Skeletal muscle satellite cell (primary cell): ENCODE results near the gene SOAT2.
"Not testable (repeated sequence)": the region's sequence is repeated elsewhere in the genome, so short reads cannot be mapped to it uniquely, and the experiment has no call there.

ENCODE experiments used
- H3K27me3 ChIP-seq: 2 replicates; pipeline ENCODE4 v1.7.0; 2013; ENCODE audit warnings: low read length; ENCODE audit not compliant: control insufficient read depth, insufficient read depth
- H3K36me3 ChIP-seq: 2 replicates; pipeline ENCODE4 v1.7.0; 2013; ENCODE audit warnings: mild to moderate bottlenecking, control low read depth, low read length; ENCODE audit not compliant: insufficient read depth
- H3K4me1 ChIP-seq: 2 replicates; pipeline ENCODE4 v1.7.0; 2013; ENCODE audit warnings: low read length; ENCODE audit not compliant: control insufficient read depth, insufficient read depth
- H3K4me2 ChIP-seq: 2 replicates; pipeline ENCODE4 v1.7.0; 2013; ENCODE audit warnings: mild to moderate bottlenecking, low read length
- H3K4me3 ChIP-seq: 2 replicates; pipeline ENCODE4 v1.7.0; 2013; ENCODE audit warnings: low read length
- H3K9ac ChIP-seq: 2 replicates; pipeline ENCODE4 v1.7.0; 2013; ENCODE audit warnings: mild to moderate bottlenecking, low read depth, low read length, moderate library complexity
- H3K9me3 ChIP-seq: replicated peaks from 2 replicates; pipeline ENCODE4 v1.7.0; 2013; ENCODE audit warnings: mild to moderate bottlenecking, control low read depth, low read length

SOAT2 gene

DNA sequence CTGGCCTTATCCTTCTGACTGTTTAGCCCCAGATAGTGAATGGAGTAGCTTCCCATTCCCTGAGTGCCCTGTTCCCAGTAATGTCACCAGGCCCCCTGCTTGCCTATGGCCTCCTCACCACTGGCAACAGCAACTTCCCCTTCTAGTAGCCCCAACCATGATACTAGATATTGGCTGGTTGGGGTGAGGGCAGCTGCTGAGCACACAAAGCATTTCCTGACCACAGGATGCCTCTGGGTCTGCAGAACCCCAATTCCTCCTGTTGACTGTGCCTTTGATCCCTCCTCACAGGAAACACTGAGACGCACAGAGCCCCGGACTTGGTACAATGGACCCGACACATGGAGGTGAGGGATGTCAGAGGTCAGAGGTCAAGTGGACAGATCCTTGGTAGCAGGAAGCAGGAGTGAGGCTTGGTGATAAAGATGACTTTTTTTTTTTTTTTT, 597 bp downstream of the SOAT2 start:
- Histone ChIP-seq H3K9me3 (no peaks in the 10 kb centered on the region), H3K9ac (no peak overlapping the region), H3K36me3 (peaks cover 17% of the 10 kb centered on the region), H3K4me3 (no peak overlapping the region), H3K27me3 (no peaks in the 10 kb centered on the region), H3K4me1 (peaks cover 9% of the 10 kb centered on the region), H3K4me2 (no peak overlapping the region)

DNA sequence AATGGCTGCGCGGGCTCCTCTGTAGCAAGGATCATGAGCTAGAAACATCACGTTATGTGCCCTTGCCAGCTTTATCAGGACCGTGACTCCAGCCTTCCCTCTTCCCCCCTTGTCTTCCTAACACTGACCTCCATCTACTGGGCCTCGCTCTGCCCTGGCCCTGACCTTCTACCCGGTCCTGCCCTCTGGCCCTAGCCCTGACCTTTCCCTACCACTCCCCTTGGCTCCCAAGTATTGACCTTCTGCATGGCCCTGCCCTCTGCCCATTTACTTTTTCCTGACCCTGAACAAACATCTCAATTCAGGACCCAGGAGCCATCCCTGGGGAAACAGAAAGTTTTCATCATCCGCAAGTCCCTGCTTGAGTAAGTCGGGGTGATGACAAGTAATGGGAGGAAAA, 2.0 kb downstream of the SOAT2 start:
- Histone ChIP-seq H3K4me3 (no peak overlapping the region), H3K4me1 (peaks cover 5% of the 10 kb centered on the region), H3K9ac (no peak overlapping the region), H3K9me3 (no peaks in the 10 kb centered on the region), H3K4me2 (no peak overlapping the region), H3K36me3 (peaks cover 17% of the 10 kb centered on the region), H3K27me3 (no peaks in the 10 kb centered on the region)

DNA sequence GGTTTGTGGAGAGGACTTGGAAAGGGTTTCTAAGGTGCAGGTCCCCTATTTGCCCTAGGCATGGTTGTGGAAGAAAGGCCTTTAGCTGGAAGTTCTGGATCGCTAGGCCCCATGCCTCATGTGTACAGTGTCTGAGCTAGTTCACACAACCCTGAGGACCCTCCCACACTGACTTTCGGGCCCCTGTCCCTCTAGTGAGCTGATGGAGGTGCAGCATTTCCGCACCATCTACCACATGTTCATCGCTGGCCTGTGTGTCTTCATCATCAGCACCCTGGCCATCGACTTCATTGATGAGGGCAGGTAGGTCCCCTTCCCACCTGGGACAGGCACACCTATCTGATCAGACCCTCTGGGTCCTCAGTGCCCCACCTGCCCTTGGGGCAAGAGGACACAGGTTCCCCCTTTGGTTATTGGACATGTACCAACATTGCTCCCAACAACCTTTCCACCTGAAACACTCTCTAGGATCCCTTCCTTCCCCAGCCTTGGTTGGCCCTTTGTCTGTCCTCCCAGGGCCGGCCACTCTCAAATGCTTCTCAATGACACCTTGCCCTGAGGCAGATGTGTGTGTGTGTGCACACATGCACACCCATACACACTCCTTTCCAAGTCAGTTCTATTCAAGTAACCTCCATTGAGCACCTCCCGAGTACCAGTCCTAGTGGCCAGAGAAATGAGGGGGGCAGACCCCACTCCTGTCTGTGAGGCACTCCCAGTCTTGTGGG, 2.6 kb downstream of the SOAT2 start:
- Histone ChIP-seq H3K4me3 (no peak overlapping the region), H3K36me3 (peaks cover 12% of the 10 kb centered on the region), H3K9ac (no peak overlapping the region), H3K4me2 (no peak overlapping the region), H3K9me3 (no peaks in the 10 kb centered on the region), H3K27me3 (no peaks in the 10 kb centered on the region), H3K4me1 (no peaks in the 10 kb centered on the region)

DNA sequence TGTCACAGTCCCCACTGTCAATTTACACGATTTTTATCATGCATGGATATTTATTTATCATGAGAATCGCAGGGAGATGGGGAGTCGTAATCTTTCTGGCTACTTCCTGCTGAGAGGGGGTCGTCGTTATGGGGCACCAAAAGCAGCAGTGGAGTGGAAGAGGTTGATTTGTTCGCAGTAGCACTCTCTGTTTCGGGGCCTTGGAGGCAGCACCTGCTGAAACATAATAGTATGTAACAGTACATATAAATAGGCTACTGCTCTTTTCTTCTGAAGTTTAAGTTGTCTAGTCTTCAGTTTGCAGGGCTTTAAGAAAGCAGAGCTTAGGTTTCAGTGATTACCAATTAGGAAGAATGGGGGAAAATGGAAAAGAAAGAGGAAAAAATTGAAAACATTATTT, 3.8 kb downstream of the SOAT2 start:
- Histone ChIP-seq H3K4me1 (no peaks in the 10 kb centered on the region), H3K9me3 (no peaks in the 10 kb centered on the region), H3K4me3 (no peak overlapping the region), H3K27me3 (no peaks in the 10 kb centered on the region), H3K36me3 (peaks cover 3% of the 10 kb centered on the region), H3K4me2 (no peak overlapping the region), H3K9ac (no peak overlapping the region)

DNA sequence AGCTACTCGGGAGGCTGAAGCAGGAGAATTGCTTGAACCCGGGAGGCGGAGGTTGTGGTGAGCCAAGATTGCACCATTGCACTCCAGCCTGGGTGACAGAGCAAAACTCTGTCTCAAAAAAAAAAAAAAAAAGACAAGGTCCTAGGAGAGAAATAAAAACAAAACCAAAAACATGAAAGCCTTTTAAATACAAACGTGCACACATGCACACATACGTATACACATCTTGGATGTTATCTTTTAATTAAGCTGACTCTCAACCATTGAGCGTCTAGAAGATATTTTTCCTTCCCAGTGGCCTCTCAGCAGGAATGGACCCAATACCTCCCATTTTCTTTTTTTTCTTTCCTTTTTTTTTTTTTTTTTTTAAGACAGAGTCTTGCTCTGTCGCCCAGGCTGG, 9.1 kb downstream of the SOAT2 start:
- not testable (repeated sequence) for H3K36me3 ChIP-seq, H3K4me2 ChIP-seq, H3K9me3 ChIP-seq, H3K9ac ChIP-seq, H3K4me3 ChIP-seq, H3K4me1 ChIP-seq, H3K27me3 ChIP-seq

DNA sequence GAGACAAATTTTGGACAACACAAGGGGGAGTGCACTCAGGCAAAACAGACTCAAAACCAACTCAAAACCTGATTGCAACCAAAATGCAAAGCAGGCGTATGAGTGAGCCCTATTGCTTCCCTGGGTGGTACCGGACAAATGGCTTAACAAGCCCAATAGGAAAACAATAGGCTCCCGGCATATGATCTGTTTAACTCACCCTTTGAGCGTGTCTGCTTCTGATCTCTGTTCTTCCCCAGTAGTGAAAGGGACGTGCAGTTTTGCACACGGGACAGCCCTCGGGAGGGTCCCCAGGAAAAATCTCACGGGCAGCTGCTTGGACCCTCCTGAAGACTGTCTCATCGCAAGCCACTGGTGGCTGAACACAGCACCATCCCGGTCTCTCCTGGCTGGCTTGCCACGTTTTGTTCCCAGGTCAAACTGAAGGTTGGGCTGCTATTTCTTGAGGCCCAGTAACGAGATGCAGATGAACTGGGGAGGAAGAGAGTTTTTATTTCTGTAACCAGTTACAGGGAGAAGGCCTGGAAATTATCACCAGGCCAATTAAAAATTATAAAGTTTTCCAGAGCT, 9.9 kb downstream of the SOAT2 start:
- H3K9me3 ChIP-seq: no peaks in the 10 kb centered on the region
- no peaks in the 10 kb centered on the region for H3K27me3 ChIP-seq
- H3K4me3 ChIP-seq: no peak overlapping the region
- no peak overlapping the region for H3K9ac ChIP-seq
- H3K4me1 ChIP-seq: no peaks in the 10 kb centered on the region
- no peak overlapping the region for H3K4me2 ChIP-seq
- H3K36me3 ChIP-seq: no peaks in the 10 kb centered on the region

DNA sequence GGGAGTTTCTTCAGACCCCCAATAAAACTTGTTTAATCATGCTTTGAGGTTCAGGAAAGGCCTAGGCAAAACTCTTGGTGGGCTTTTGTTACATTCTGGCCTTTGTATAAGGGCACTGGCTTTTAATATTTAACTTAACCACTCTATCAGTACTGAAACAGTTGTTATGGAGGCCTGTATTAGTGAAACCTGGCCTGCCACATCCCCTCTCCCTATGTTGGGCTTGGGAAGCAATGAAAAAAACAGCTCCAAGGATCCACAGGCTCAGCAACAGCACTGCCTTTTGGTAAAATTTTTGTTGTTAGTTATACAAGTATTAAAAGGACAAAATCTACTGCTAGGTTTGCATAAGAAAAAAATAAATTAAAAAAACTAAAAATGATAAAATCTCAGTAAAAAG, 10.7 kb downstream of the SOAT2 start:
- Histone ChIP-seq H3K4me2 (no peak overlapping the region), H3K27me3 (no peaks in the 10 kb centered on the region), H3K9ac (no peak overlapping the region), H3K4me1 (no peaks in the 10 kb centered on the region), H3K9me3 (no peaks in the 10 kb centered on the region), H3K36me3 (no peaks in the 10 kb centered on the region), H3K4me3 (no peak overlapping the region)

DNA sequence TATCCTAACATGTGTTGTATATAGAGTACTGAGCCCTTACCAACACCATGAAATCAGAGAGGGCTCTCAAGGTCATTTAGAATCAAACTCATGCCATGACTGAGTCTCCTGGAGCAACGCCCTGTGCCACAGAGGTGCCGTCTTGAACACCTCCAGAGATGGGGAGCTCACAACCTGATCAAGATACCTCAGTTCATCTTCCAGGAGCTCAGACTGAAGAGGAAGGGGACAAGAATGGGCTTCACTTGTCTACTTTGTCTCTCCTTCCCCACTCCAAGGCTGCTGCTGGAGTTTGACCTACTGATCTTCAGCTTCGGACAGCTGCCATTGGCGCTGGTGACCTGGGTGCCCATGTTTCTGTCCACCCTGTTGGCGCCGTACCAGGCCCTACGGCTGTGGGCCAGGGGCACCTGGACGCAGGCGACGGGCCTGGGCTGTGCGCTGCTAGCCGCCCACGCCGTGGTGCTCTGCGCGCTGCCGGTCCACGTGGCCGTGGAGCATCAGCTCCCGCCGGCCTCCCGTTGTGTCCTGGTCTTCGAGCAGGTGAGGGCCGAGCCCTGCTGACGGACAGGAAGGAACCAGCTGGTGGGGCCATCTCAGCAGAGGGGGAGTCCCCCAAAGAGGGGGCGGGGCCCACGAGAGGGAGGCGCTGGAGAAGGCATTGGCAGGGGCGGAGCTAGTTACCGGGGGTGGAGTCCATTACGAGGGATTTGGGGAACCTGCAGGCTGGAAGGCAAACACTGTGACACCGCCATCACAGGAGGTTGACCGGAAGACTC, 12.0 kb downstream of the SOAT2 start:
- Histone ChIP-seq H3K4me3 (no peak overlapping the region), H3K9me3 (no peaks in the 10 kb centered on the region), H3K36me3 (no peaks in the 10 kb centered on the region), H3K4me2 (no peak overlapping the region), H3K27me3 (no peaks in the 10 kb centered on the region), H3K9ac (no peak overlapping the region), H3K4me1 (no peaks in the 10 kb centered on the region)

DNA sequence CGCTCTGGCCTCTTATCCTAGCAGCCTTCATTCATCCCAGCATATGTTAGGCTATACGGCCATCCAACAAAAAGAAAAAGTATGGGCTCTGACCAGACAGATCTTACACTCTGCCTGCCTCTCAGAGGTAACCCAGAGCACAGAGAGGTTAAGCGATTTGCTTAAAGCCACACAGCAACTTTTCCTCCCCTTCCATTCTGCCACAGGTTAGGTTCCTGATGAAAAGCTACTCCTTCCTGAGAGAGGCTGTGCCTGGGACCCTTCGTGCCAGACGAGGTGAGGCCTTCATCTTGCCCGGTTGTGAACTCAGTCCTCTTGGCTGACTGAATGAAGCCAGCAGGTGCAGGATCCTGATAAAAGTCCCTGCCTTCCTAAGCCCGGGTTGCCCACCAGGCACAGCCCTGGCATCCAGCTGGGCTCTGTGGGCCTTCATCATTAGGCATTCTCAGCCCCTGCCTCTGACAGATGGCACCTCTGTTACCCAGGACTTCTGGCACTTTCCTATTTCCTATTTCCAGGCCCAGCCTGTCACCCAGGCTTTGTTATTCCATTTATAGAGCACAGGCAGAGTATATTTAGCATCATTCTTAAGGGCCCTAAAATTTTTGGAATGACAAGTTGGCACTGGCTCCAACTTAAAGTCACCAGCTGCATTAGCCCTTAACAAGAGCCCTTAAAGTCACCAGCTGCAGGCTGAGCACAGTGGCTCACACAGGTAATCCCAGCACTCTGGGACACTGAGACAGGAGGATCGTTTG, 12.8 kb downstream of the SOAT2 start:
- no peak overlapping the region for H3K4me2 ChIP-seq
- H3K36me3 ChIP-seq: no peaks in the 10 kb centered on the region
- no peaks in the 10 kb centered on the region for H3K4me1 ChIP-seq
- H3K9me3 ChIP-seq: no peaks in the 10 kb centered on the region
- no peaks in the 10 kb centered on the region for H3K27me3 ChIP-seq
- no peak overlapping the region for H3K9ac ChIP-seq
- no peak overlapping the region for H3K4me3 ChIP-seq

DNA sequence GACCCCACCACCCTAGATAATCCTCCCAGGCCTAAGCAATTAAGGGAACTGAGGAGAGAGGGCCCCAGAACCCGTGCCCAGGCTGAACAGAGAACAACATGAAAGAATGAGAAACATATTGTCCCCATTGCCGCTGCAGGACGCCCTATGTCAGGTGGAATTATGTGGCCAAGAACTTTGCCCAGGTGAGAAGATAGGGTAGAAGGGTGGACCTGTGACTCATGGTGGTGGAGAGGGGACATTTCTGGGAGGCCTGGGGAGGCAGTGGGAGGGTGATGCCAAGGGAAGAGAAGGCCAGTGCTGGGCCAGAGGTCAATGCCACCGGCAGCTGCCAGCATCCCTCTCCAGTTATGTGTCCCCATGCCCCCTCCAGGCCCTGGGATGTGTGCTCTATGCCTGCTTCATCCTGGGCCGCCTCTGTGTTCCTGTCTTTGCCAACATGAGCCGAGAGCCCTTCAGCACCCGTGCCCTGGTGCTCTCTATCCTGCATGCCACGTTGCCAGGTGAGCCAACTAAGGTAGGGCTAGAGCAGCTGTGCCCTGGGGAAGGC, 15.5 kb downstream of the SOAT2 start:
- no peak overlapping the region for H3K4me3 ChIP-seq
- no peaks in the 10 kb centered on the region for H3K36me3 ChIP-seq
- H3K27me3 ChIP-seq: no peaks in the 10 kb centered on the region
- H3K4me2 ChIP-seq: no peak overlapping the region
- H3K9ac ChIP-seq: no peak overlapping the region
- peaks cover 4% of the 10 kb centered on the region for H3K4me1 ChIP-seq
- H3K9me3 ChIP-seq: no peaks in the 10 kb centered on the region
